Measurements from ENCODE around the gene CLDN14. TPM values are rescaled to one million over a fixed set of nuclear protein-coding genes. Genes with fewer than 3 reads are reported as not detected.

Gene CLDN14
- total RNA-seq, 1 experiment from 2014 or later: not detected

GRCh38 chr21:36441715-36442114 is 38.2 kb downstream of the CLDN14 start:
- H4K5ac ChIP-seq (ENCODE audit: insufficient read length, low read depth, low read length): no peak overlapping the region
- H3K36me3 Mint-ChIP-seq (ENCODE audit: insufficient read depth in 1 of 3, low read depth in 3 of 3): no peaks in the 10 kb centered on the region; a peak in 1 of 7 replicates
- no peaks in the 10 kb centered on the region for H3K79me2 ChIP-seq (ENCODE audit: insufficient read depth, low read length)

More at GRCh38 chr21:36441715-36442114, 38.2 kb downstream of the CLDN14 start:
- WGBS (ENCODE audit: extremely low coverage, insufficient read length, low lambda C conversion rate): no CpG with 5 or more reads among the region's 6 CpGs
- Histone ChIP-seq H3K4me2 (ENCODE audit: insufficient read depth, insufficient read length, low read length) (no peak overlapping the region), H4K8ac (replicated peaks; ENCODE audit: insufficient read length, low read depth, low read length) (no peak overlapping the region), H2BK12ac (ENCODE audit: insufficient read length, low read depth, low read length) (no peak overlapping the region), H2BK5ac (ENCODE audit: insufficient read length, low read length) (no peak overlapping the region), H3K4ac (ENCODE audit: low read depth, low read length) (no peak overlapping the region), H3K23me2 (ENCODE audit: insufficient read length, low read depth, low read length, poor library complexity, severe bottlenecking) (no peaks in the 10 kb centered on the region), H2BK20ac (ENCODE audit: low read depth, low read length, poor library complexity, severe bottlenecking) (no peak overlapping the region), H2AK5ac (ENCODE audit: insufficient read length, low read length) (no peak overlapping the region), H3K14ac (ENCODE audit: insufficient read depth, low read length) (no peak overlapping the region), H3T11ph (ENCODE audit: low read length) (no peak overlapping the region), H3K27me3 (ENCODE audit: insufficient read depth, low read length) (no peaks in the 10 kb centered on the region), H2BK120ac (ENCODE audit: low read depth, low read length, poor library complexity, severe bottlenecking) (no peak overlapping the region), H3K4me1 (ENCODE audit: insufficient read depth, low read length) (no peaks in the 10 kb centered on the region), H3K9me3 (ENCODE audit: control insufficient read depth, low read depth, low read length) (no peaks in the 10 kb centered on the region), H4K20me1 (ENCODE audit: control insufficient read depth, insufficient read depth, insufficient read length) (no peaks in the 10 kb centered on the region), H2BK15ac (ENCODE audit: low read depth, low read length) (no peak overlapping the region), H3K18ac (ENCODE audit: insufficient read length, low read depth, low read length) (no peak overlapping the region), H3K23ac (ENCODE audit: insufficient read length, low read depth, low read length) (no peak overlapping the region), H3K27ac (ENCODE audit: insufficient read length, low read depth, low read length) (no peak overlapping the region), H3K56ac (ENCODE audit: insufficient read length, low read depth, low read length) (no peak overlapping the region), H2AFZ (ENCODE audit: low read length) (no peak overlapping the region), H4K91ac (ENCODE audit: insufficient read length, low read depth, low read length) (no peak overlapping the region), H3K9ac (ENCODE audit: extremely low read depth, insufficient read length, low read length) (no peak overlapping the region), H3K79me1 (ENCODE audit: insufficient read depth, low read depth, low read length, poor library complexity, severe bottlenecking) (no peaks in the 10 kb centered on the region)
- Mint-ChIP-seq H3K4me1 (peaks cover 4 to 5% of the 10 kb centered on the region in 2 experiments; a peak in 3 of 4 replicates), H3K9me3 (no peaks in the 10 kb centered on the region), H3K27me3 (ENCODE audit: low read depth) (no peaks in the 10 kb centered on the region), H3K4me3 (no peak overlapping the region), H3K27ac (no peak overlapping the region; a peak in 1 of 7 replicates)
- no peak for TF ChIP-seq CTCF (conservative IDR thresholded peaks at IDR 0.05)
- DNase-seq: no peak

All from H9 (cell line).